Liver (tissue), 3 donors: ENCODE measurements around the gene HS6ST3.
"Not testable (repeated sequence)": the region's sequence is repeated elsewhere in the genome, so short reads cannot be mapped to it uniquely, and the experiment has no call there.

Experiments used
- CTCF ChIP-seq: fragments of 150-350 bp; IDR thresholded peaks from 2 replicates; pipeline ENCODE4 v1.5.1; 2017; ENCODE audit warnings: improper control_type of control experiment, low read depth, low read length; ENCODE audit not compliant: missing input control
- EGR1 ChIP-seq, 2 donors: IDR thresholded peaks; 2 replicates each; pipeline ENCODE4 v1.6.1; 2016 to 2018; ENCODE audit warnings: antibody characterized with exemption in 2 of 2, low read depth in 2 of 2
- FOXA1 ChIP-seq: IDR thresholded peaks from 2 replicates; pipeline ENCODE4 v1.6.1; 2016; ENCODE audit warnings: antibody characterized with exemption
- GABPA ChIP-seq, 2 donors: IDR thresholded peaks in 1 of 2; conservative IDR thresholded peaks in 1 of 2; 2 replicates each; pipeline ENCODE4 v1.6.1; 2016; ENCODE audit warnings: antibody characterized with exemption in 2 of 2, mild to moderate bottlenecking in 1 of 2, moderate library complexity in 1 of 2
- JUND ChIP-seq, 2 donors: IDR thresholded peaks; 2 replicates each; pipeline ENCODE4 v1.6.1; 2016; ENCODE audit warnings: antibody characterized with exemption in 2 of 2
- NR2F2 ChIP-seq: IDR thresholded peaks from 2 replicates; pipeline ENCODE4 v1.6.1; 2016; ENCODE audit warnings: antibody characterized with exemption
- RAD21 ChIP-seq, 2 donors: IDR thresholded peaks; 2 replicates each; pipeline ENCODE4 v1.6.1; 2016; ENCODE audit warnings: antibody characterized with exemption in 2 of 2, mild to moderate bottlenecking in 2 of 2
- REST ChIP-seq: IDR thresholded peaks from 2 replicates; pipeline ENCODE4 v1.6.1; 2016; ENCODE audit warnings: antibody characterized with exemption, mild to moderate bottlenecking
- SP1 ChIP-seq: IDR thresholded peaks from 2 replicates; pipeline ENCODE4 v1.6.1; 2018; ENCODE audit warnings: antibody characterized with exemption, mild to moderate bottlenecking
- TAF1 ChIP-seq: conservative IDR thresholded peaks from 2 replicates; pipeline ENCODE4 v1.6.1; 2016; ENCODE audit warnings: antibody characterized with exemption, mild to moderate bottlenecking
- YY1 ChIP-seq: IDR thresholded peaks from 2 replicates; pipeline ENCODE4 v1.6.1; 2016; ENCODE audit warnings: antibody characterized with exemption, mild to moderate bottlenecking
- TF ChIP-seq, protein P1 (sequence below): IDR thresholded peaks from 2 replicates; pipeline ENCODE4 v1.6.1; 2016; ENCODE audit warnings: antibody characterized with exemption
- TF ChIP-seq, protein P2 (sequence below): IDR thresholded peaks from 2 replicates; pipeline ENCODE4 v1.6.1; 2016; ENCODE audit warnings: antibody characterized with exemption
- donor health status: healthy.
- donor health status: healthy.

- TF ChIP-seq REST; GABPA (IDR thresholded peaks at IDR 0.05 in 1 of 2, conservative IDR thresholded peaks at IDR 0.05 in 1 of 2); CTCF; RAD21 (IDR thresholded peaks at IDR 0.05); NR2F2; JUND (IDR thresholded peaks at IDR 0.05); SP1; EGR1 (IDR thresholded peaks at IDR 0.05; ENCODE audit: low read depth in 2 of 2); FOXA1; TAF1; YY1: not testable (repeated sequence)
- TF ChIP-seq, protein P1, sequence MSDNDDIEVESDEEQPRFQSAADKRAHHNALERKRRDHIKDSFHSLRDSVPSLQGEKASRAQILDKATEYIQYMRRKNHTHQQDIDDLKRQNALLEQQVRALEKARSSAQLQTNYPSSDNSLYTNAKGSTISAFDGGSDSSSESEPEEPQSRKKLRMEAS: not testable (repeated sequence)
- TF ChIP-seq, protein P2, sequence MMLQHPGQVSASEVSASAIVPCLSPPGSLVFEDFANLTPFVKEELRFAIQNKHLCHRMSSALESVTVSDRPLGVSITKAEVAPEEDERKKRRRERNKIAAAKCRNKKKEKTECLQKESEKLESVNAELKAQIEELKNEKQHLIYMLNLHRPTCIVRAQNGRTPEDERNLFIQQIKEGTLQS: not testable (repeated sequence)
Measured at GRCh38 chr13:96108072-96108471, 18.2 kb downstream of the HS6ST3 start.
